Osteocyte (in vitro differentiated cells): ENCODE results near the gene STXBP2. TPM values are rescaled to one million over a fixed set of nuclear protein-coding genes. Genes with fewer than 3 reads are reported as not detected.

ENCODE experiments used
- DNase-seq: peaks from one replicate; pipeline ENCODE4 v3.0.0; 2021; ENCODE audit warnings: mixed read lengths; ENCODE audit not compliant: unreplicated experiment; ENCODE audit errors: extremely low spot score
- H3K27ac Mint-ChIP-seq: one replicate; pipeline ENCODE4 v1.8.0; 2021; ENCODE audit warnings: mild to moderate bottlenecking, mixed read lengths; ENCODE audit not compliant: unreplicated experiment
- H3K27me3 Mint-ChIP-seq: one replicate; pipeline ENCODE4 v1.8.0; 2021; ENCODE audit warnings: mixed read lengths; ENCODE audit not compliant: unreplicated experiment
- H3K36me3 Mint-ChIP-seq: one replicate; pipeline ENCODE4 v1.8.0; 2021; ENCODE audit warnings: mixed read lengths; ENCODE audit not compliant: unreplicated experiment
- H3K4me1 Mint-ChIP-seq: one replicate; pipeline ENCODE4 v1.8.0; 2021; ENCODE audit warnings: mixed read lengths; ENCODE audit not compliant: unreplicated experiment
- H3K4me3 Mint-ChIP-seq: one replicate; pipeline ENCODE4 v1.8.0; 2021; ENCODE audit warnings: mild to moderate bottlenecking, moderate library complexity, mixed read lengths; ENCODE audit not compliant: unreplicated experiment
- H3K9me3 Mint-ChIP-seq: one replicate; pipeline ENCODE4 v1.8.0; 2021; ENCODE audit warnings: mixed read lengths; ENCODE audit not compliant: unreplicated experiment
- CTCF ChIP-seq: fragments of 200-600 bp; sonication (generic); IDR thresholded peaks from 2 replicates; pipeline ENCODE4 v1.5.0; 2021; ENCODE audit warnings: antibody characterized with exemption, mild to moderate bottlenecking, moderate library complexity
- microRNA-seq: library from miRNA; unstranded; fragments of <30 nt; microRNA quantifications from one replicate; pipeline ENCODE4 v1.1.0, GENCODE V29; 2020; ENCODE audit not compliant: unreplicated experiment
- total RNA-seq: library from RNA; stranded (reverse); gene quantifications from 2 replicates; pipeline ENCODE4 v1.2.1, GENCODE V29; 2021

STXBP2 gene
- total RNA-seq, 1 donor from 2014 or later: 13.6 TPM

GRCh38 chr19:7691497-7691896 is 54.6 kb downstream of the STXBP2 start:
- Mint-ChIP-seq H3K4me1 (no peaks in the 10 kb centered on the region), H3K27me3 (peaks cover under 1% of the 10 kb centered on the region), H3K27ac (no peak overlapping the region), H3K36me3 (no peaks in the 10 kb centered on the region), H3K9me3 (no peaks in the 10 kb centered on the region), H3K4me3 (no peak overlapping the region)
- DNase-seq: no peak
- no peak for TF ChIP-seq CTCF

GRCh38 chr19:7692417-7693088 is 55.6 kb downstream of the STXBP2 start:
- peaks cover 2% of the 10 kb centered on the region for H3K27me3 Mint-ChIP-seq
- H3K36me3 Mint-ChIP-seq: no peaks in the 10 kb centered on the region
- H3K9me3 Mint-ChIP-seq: no peaks in the 10 kb centered on the region
- no peak overlapping the region for H3K4me3 Mint-ChIP-seq
- no peak for DNase-seq
- no peak overlapping the region for H3K27ac Mint-ChIP-seq
- no peaks in the 10 kb centered on the region for H3K4me1 Mint-ChIP-seq
- no peak for TF ChIP-seq CTCF

GRCh38 chr19:7694499-7694898 is 57.6 kb downstream of the STXBP2 start:
- DNase-seq: no peak
- Mint-ChIP-seq H3K27me3 (peaks cover 2% of the 10 kb centered on the region), H3K36me3 (no peaks in the 10 kb centered on the region)

More at GRCh38 chr19:7694499-7694898, 57.6 kb downstream of the STXBP2 start:
- TF ChIP-seq CTCF: no peak
- Mint-ChIP-seq H3K4me1 (no peaks in the 10 kb centered on the region), H3K4me3 (no peak overlapping the region), H3K27ac (no peak overlapping the region), H3K9me3 (no peaks in the 10 kb centered on the region)

Small RNA genes within 50 kb of the gene (microRNA-seq; reads per million reads assigned to microRNA genes)
- gene MIR6792: not detected

Other genes starting within 250 kb of the STXBP2 start
- 2.1 and 2.5 TPM in 2 replicates for gene PEX11G, start 148.1 kb upstream of the STXBP2 start, total RNA-seq
- gene ZNF358, start 121.0 kb upstream of the STXBP2 start, total RNA-seq: 84.4 and 93.5 TPM in 2 replicates
- 33.3 and 39.2 TPM in 2 replicates for gene MCOLN1, start 114.5 kb upstream of the STXBP2 start, total RNA-seq
- 107 and 129 TPM in 2 replicates for gene PNPLA6, start 101.4 kb upstream of the STXBP2 start, total RNA-seq
- gene CAMSAP3, start 41.2 kb upstream of the STXBP2 start, total RNA-seq: 0.57 and 1.1 TPM in 2 replicates
- 40.9 and 41.7 TPM in 2 replicates for gene XAB2, start 7.6 kb upstream of the STXBP2 start, total RNA-seq
- gene PET100, start 7.3 kb upstream of the STXBP2 start, total RNA-seq: 89.7 and 122 TPM in 2 replicates
- not detected in 2 replicates for gene PCP2, start 3.4 kb upstream of the STXBP2 start, total RNA-seq
- gene RETN, start 31.9 kb downstream of the STXBP2 start, total RNA-seq: not detected in 2 replicates
- gene MCEMP1, start 40.0 kb downstream of the STXBP2 start, total RNA-seq: not detected in 2 replicates
- gene TRAPPC5, start 43.7 kb downstream of the STXBP2 start, total RNA-seq: 105 and 108 TPM in 2 replicates
- gene FCER2, start 65.0 kb downstream of the STXBP2 start, total RNA-seq: not detected in 2 replicates
- not detected in 2 replicates for gene CLEC4G, start 95.0 kb downstream of the STXBP2 start, total RNA-seq
- gene CD209, start 110.4 kb downstream of the STXBP2 start, total RNA-seq: not detected in 2 replicates
- not detected in 2 replicates for gene CLEC4M, start 126.1 kb downstream of the STXBP2 start, total RNA-seq
- gene EVI5L, start 193.1 kb downstream of the STXBP2 start, total RNA-seq: 27.3 and 27.6 TPM in 2 replicates
- gene PRR36, start 237.3 kb downstream of the STXBP2 start, total RNA-seq: 0.24 and 0.51 TPM in 2 replicates